Measurements from ENCODE around the gene SYCP2L.
"Not testable (repeated sequence)": the region's sequence is repeated elsewhere in the genome, so short reads cannot be mapped to it uniquely, and the experiment has no call there.

The SYCP2L gene

DNA sequence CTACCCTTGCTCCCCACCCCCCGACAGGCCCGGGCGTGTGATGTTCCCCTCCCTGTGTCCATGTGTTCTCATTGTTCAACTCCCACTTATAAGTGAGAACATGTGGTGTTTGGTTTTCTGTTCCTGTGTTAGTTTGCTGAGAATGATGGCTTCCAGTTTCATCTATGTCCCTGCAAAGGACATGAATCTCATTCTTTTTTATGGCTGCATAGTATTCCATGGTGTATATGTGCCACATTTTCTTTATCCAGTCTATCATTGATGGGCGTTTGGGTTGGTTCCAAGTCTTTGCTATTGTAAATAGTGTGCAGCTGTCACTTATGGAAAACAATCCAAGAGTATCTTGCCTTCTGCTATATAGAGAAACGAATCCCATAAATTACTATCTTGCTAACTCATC lies 116.4 kb downstream of the SYCP2L start:
- in situ Hi-C loops (cut with MboI; ENCODE audit: low sequenced_read_pairs), result not testable (repeated sequence)

DNA sequence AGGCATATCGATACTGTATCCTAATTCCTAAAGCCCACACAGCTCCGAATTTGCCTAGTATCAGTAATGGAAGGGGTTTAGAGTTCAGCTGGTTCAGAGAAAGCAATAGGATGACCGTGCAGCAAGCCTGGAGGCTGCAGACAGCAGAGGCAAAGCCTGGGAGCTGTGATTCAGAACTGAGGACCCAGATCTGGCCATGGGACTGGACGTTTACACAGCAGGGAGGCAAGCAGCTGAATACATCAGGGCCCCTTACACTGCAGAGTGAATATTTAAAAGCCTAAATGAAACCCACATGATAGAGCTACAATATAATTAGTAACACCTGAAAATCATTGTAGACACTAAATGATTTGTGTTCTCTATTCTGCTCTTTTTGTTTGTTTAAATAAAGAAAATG lies 119.2 kb downstream of the SYCP2L start:
- in situ Hi-C loops (cut with MboI; ENCODE audit: low sequenced_read_pairs), result no loop called here

- in situ Hi-C loops (cut with MboI; ENCODE audit: low sequenced_read_pairs), result no loop called here
Observed at GRCh38 chr6:11007715-11008608, 121.1 kb downstream of the SYCP2L start.

DNA sequence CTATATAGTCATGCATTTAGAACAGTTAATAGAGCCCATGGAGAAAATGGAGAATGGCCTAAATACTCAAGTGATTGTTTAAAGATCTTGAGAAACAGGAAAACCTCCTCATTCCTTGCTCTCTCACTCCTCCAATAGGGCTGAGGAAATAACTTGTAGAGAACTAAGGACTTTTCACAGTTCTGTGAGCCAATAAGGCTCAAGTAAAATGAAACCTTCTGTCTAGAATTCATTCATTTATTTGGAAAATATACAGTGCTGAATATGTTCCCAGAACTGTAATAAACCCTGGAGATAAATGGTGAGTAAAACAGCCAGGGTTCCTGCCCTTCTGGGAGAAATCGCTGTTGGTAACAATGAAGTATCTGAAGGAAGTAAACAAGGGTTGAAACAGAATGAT lies 122.0 kb downstream of the SYCP2L start:
- in situ Hi-C loops (cut with MboI; ENCODE audit: low sequenced_read_pairs), result no loop called here

- in situ Hi-C loops (cut with MboI; ENCODE audit: low sequenced_read_pairs), result no loop called here
Observed at GRCh38 chr6:11009353-11009752, 122.5 kb downstream of the SYCP2L start.

- in situ Hi-C loops (cut with MboI; ENCODE audit: low sequenced_read_pairs), result no loop called here
Observed at GRCh38 chr6:11011787-11012234, 125.0 kb downstream of the SYCP2L start.

DNA sequence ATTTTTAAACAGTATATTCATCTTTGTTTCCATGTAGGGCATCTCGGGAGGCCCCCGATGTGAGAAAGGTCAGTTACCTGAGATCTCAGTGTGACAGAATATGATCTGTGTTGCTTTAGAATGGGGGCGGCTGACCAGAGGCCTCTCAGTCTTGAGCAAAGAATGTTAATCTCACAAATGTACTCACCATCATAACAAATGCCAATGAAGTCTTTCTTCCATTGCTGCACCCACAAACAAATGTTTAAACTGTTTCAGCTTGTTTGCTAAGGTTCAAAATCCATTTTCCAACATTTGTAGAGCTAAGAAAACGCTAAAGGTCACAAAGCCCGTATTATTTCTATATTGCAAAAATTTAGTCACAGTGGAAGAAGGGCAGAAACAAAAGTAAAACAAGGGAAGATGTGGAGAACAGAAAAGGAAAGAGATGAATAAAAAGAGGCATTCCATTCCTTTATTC lies 125.5 kb downstream of the SYCP2L start:
- in situ Hi-C loops (cut with MboI; ENCODE audit: low sequenced_read_pairs), result no loop called here

DNA sequence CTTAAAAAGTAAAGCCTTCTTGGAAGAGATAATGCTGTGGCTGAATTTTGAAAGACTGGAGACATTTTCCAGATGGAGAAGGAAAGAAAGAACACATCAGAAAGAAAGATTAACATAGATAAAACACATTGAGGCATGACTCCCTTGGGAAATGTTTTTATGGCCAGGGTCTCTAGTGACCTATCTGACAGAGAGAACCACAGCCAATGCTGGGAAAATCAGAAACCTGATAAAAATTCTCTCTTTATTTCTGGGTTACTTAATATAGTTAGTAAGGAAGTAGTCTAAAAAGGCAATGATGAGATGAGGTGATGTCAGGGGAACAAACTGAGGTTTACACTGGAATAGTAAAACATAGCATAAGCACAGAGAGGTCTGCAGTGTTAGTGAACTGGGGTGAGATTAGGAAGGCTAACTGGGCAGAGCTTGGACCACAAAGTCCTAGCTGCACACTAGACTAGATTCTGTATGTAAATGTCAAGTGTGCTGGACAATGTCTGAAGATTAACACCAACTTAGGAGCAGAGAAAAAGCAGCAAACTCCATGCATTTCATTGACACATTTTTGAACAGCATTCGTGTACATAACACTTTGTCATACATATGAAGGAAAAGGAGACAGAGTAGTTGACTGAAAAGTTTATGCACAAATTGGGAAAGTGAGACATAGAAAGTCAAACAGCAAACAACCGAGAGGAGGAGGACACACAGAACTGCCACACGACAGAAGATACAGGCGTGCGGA lies 126.3 kb downstream of the SYCP2L start:
- in situ Hi-C loops (cut with MboI; ENCODE audit: low sequenced_read_pairs), result no loop called here

GRCh38 chr6:11013721-11014070 lies 126.8 kb downstream of the SYCP2L start:
- in situ Hi-C loops (cut with MboI; ENCODE audit: low sequenced_read_pairs), result no loop called here

GRCh38 chr6:11015102-11015501 lies 128.2 kb downstream of the SYCP2L start:
- in situ Hi-C loops (cut with MboI; ENCODE audit: low sequenced_read_pairs), result no loop called here

DNA sequence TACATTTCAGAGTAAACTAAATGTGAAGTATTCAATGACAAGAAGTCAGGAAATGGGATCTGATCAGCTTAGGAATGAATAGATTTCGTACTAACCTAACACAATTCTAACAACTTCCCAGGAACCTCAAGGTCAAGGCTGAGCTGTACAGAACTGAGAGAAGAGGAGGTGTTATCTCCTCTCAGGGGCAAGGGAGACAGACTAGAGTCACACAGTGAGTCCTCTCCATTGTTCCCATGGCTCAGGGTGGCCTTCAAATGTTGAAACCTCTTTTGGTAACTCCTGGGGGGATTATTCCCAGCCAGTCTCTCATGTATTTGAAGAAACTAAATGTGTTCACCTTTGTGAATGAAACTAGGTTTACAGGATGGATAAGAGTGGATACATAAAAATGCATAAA lies 129.6 kb downstream of the SYCP2L start:
- in situ Hi-C loops (cut with MboI; ENCODE audit: low sequenced_read_pairs), result no loop called here

GRCh38 chr6:11017090-11017489 lies 130.2 kb downstream of the SYCP2L start:
- in situ Hi-C loops (cut with MboI; ENCODE audit: low sequenced_read_pairs), result no loop called here

DNA sequence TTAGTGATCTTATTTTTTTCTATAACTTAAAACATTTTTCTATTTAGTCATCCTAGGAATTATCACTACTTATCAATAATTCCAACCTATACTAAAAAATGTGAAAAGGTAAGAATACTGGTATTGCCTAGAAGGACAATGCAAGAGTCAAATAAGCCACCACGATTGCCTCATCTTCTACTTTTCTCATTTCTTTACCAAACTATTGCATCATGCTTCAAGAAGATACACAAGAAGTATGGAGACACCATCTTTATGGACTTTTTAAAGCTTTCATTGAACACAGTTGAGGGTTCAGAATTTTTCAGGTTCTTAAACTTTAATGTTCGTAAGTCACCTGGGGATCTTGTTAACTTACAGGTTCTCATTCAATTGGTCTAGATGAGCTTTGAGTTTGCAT lies 131.4 kb downstream of the SYCP2L start:
- in situ Hi-C loops (cut with MboI; ENCODE audit: low sequenced_read_pairs), result no loop called here

- in situ Hi-C loops (cut with MboI; ENCODE audit: low sequenced_read_pairs), result no loop called here
Observed at GRCh38 chr6:11021003-11021402, 134.2 kb downstream of the SYCP2L start.

DNA sequence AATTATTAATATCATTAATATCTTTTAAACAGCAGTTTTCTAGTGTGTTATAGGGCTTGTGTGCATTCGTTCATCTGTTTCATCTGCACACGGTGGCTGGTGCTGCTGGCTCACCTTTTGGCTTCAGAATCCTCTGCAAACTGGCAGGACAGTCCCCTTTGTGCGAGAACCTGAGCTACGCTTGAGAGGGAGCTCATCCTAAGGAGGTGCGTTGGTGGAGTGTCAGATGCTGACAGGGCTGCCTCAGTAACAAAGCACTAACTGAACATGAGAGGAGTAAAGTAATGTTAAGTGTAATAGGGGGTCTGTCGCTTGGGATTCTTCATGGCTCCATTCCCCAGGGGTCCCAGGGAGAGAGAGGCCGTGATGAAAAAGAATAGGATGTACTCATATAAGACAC lies 134.9 kb downstream of the SYCP2L start:
- in situ Hi-C loops (cut with MboI; ENCODE audit: low sequenced_read_pairs), result no loop called here

DNA sequence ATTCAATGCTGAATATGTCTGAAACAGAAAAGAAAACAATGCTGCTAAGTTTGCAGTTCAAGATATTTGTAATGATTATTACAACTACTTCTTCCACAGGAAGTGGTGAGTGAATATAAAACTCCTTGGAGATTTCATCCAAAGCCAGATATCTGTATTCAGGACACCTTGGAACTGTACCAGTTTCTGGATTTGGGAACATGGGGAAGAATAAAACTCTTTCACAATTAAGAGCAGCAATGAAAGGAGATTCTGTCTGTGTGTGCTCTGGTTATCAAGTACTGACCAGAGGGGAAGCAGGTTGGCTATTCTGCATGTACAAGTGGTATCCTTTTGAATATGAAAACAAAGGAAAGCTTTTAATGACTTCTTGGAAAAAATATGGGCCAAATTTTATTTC lies 136.2 kb downstream of the SYCP2L start:
- in situ Hi-C loops (cut with MboI; ENCODE audit: low sequenced_read_pairs), result no loop called here

Measured in HL-60/S4 (cell line).